ENCODE data around the gene TMEM74B.

Gene TMEM74B

GRCh38 chr20:1184638-1185315, at the start of gene TMEM74B:
Gene TMEM74B (minus strand): TSS chr20:1184981. CDS start chr20:1183801, 1,180 bp downstream.
- Histone ChIP-seq H3K4me1 (ENCODE audit: insufficient read depth, low read length, severe bottlenecking) (no peaks in the 10 kb centered on the region), H3K4me3 (ENCODE audit: low read depth, low read length, poor library complexity, severe bottlenecking) (peak within 1 kb of the TSS; percentile 27), H3K27ac (ENCODE audit: low read depth, low read length, poor library complexity, severe bottlenecking) (no peak within 1 kb of the TSS), H3K9ac (ENCODE audit: low read length) (no peak within 1 kb of the TSS), H3K36me3 (ENCODE audit: insufficient read depth, low read length) (no peaks in the 10 kb centered on the region), H3K27me3 (ENCODE audit: insufficient read depth, low read length) (no peaks in the 10 kb centered on the region), H2AFZ (ENCODE audit: low read length) (no peak within 1 kb of the TSS), H3F3A (ENCODE audit: insufficient read depth, low read length) (no peaks in the 10 kb centered on the region), H4K20me1 (ENCODE audit: insufficient read depth, low read length) (no peaks in the 10 kb centered on the region), H3K9me3 (ENCODE audit: low read length) (no peaks in the 10 kb centered on the region), H3K79me2 (ENCODE audit: insufficient read depth, low read length) (no peaks in the 10 kb centered on the region), H3K4me2 (ENCODE audit: low read length) (peak within 1 kb of the TSS; percentile 48), H3K9me2 (ENCODE audit: low read depth, low read length) (no peaks in the 10 kb centered on the region)
- no peak for TF ChIP-seq EZH2 (IDR thresholded peaks at IDR 0.05; ENCODE audit: borderline replicate concordance, low read length)
- TF ChIP-seq CTCF (IDR thresholded peaks at IDR 0.05; ENCODE audit: low read length) = no peak

DNA sequence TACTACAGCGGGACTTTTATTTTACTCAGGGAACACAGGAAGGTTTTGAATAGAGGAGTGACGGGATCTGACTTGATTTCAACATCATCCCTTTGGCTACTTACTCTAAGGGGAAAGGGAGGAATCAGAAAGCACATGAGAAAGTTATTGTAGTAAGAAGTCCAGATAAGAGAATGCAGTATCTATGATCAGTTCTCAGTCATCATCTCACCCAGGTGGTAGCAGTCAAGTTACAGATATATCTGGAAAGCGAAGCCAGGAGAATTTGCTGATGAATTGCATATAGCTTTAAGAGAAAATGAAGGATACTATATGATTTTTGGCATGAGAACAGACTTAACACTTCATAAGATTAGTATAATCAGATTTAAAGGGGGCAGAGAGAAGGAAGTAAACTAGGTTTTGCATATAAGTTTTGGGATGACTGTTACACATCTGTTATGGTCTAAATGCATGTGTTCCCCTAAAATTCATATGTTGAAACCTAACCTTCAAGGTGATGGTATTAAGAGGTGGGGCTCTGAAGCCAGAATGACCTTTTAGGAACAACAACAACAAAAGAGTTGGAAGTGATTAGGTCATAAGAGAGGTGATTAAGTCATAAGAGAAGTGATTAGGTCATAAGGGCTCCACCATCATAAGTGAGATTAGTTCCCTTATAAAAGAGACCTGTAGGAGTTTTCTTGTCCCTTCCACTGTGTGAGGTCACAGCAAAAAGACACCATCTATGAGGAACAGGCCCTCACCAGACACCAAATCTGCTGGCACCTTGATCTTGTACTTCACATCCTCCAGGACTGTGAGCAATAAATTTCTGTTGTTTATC, 47.7 kb upstream of the TMEM74B start:
- no peaks in the 10 kb centered on the region for H3K79me2 ChIP-seq (ENCODE audit: insufficient read depth, low read length)
- H3K9ac ChIP-seq (ENCODE audit: low read length) = no peak overlapping the region
- H3K9me3 ChIP-seq (ENCODE audit: low read length) = no peaks in the 10 kb centered on the region
- H3K27me3 ChIP-seq (ENCODE audit: insufficient read depth, low read length) = no peaks in the 10 kb centered on the region
- no peaks in the 10 kb centered on the region for H3K9me2 ChIP-seq (ENCODE audit: low read depth, low read length)
- no peak overlapping the region for H2AFZ ChIP-seq (ENCODE audit: low read length)
- no peaks in the 10 kb centered on the region for H3K36me3 ChIP-seq (ENCODE audit: insufficient read depth, low read length)
- TF ChIP-seq EZH2 (IDR thresholded peaks at IDR 0.05; ENCODE audit: borderline replicate concordance, low read length) (no peak), CTCF (IDR thresholded peaks at IDR 0.05; ENCODE audit: low read length) (no peak)
- H3F3A ChIP-seq (ENCODE audit: insufficient read depth, low read length) = no peaks in the 10 kb centered on the region
- no peaks in the 10 kb centered on the region for H4K20me1 ChIP-seq (ENCODE audit: insufficient read depth, low read length)
- H3K27ac ChIP-seq (ENCODE audit: low read depth, low read length, poor library complexity, severe bottlenecking) = no peak overlapping the region
- no peaks in the 10 kb centered on the region for H3K4me1 ChIP-seq (ENCODE audit: insufficient read depth, low read length, severe bottlenecking)
- H3K4me2 ChIP-seq (ENCODE audit: low read length) = no peak overlapping the region
- no peak overlapping the region for H3K4me3 ChIP-seq (ENCODE audit: low read depth, low read length, poor library complexity, severe bottlenecking)

- Histone ChIP-seq H3K36me3 (ENCODE audit: insufficient read depth, low read length) (no peaks in the 10 kb centered on the region), H3F3A (ENCODE audit: insufficient read depth, low read length) (no peaks in the 10 kb centered on the region), H3K79me2 (ENCODE audit: insufficient read depth, low read length) (no peaks in the 10 kb centered on the region), H3K9me2 (ENCODE audit: low read depth, low read length) (no peaks in the 10 kb centered on the region), H3K4me3 (ENCODE audit: low read depth, low read length, poor library complexity, severe bottlenecking) (no peak overlapping the region), H3K9ac (ENCODE audit: low read length) (no peak overlapping the region), H3K4me1 (ENCODE audit: insufficient read depth, low read length, severe bottlenecking) (no peaks in the 10 kb centered on the region), H4K20me1 (ENCODE audit: insufficient read depth, low read length) (no peaks in the 10 kb centered on the region), H3K4me2 (ENCODE audit: low read length) (no peak overlapping the region), H2AFZ (ENCODE audit: low read length) (no peak overlapping the region), H3K27me3 (ENCODE audit: insufficient read depth, low read length) (no peaks in the 10 kb centered on the region), H3K27ac (ENCODE audit: low read depth, low read length, poor library complexity, severe bottlenecking) (no peak overlapping the region), H3K9me3 (ENCODE audit: low read length) (no peaks in the 10 kb centered on the region)
- TF ChIP-seq CTCF (IDR thresholded peaks at IDR 0.05; ENCODE audit: low read length) (no peak), EZH2 (IDR thresholded peaks at IDR 0.05; ENCODE audit: borderline replicate concordance, low read length) (no peak)
Measured at GRCh38 chr20:1229541-1229940, 44.8 kb upstream of the TMEM74B start.
